Fibroblast of peridontal ligament (primary cell): ENCODE data around the gene PCDHGB2.
"Not testable (repeated sequence)": the region's sequence is repeated elsewhere in the genome, so short reads cannot be mapped to it uniquely, and the experiment has no call there.

Experiments
- DNase-seq: peaks from one replicate; pipeline ENCODE4 v3.0.0-alpha.2; 2010; ENCODE audit errors: extremely low read depth

PCDHGB2 gene

DNA sequence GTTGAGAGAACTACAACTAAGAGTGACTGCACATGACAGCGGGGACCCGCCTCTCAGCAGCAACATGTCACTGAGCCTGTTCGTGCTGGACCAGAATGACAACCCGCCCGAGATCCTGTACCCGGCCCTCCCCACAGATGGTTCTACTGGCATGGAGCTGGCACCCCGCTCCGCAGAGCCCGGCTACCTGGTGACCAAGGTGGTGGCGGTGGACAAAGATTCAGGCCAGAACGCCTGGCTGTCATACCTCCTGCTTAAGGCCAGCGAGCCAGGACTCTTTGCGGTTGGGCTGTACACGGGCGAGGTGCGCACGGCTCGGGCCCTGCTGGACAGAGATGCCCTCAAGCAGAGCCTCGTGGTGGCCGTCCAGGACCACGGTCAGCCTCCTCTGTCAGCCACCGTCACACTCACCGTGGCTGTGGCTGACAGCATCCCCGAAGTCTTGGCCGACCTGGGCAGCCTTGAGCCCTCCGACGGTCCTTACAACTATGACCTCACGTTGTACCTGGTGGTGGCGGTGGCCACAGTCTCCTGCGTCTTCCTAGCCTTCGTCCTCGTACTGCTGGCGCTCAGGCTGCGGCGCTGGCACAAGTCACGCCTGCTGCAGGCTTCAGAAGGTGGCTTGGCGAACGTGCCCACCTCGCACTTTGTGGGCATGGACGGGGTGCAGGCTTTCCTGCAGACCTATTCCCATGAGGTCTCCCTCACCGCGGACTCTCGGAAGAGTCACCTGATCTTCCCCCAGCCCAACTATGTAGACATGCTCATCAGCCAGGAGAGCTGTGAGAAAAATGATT lies 24.9 kb downstream of the PCDHGB2 start:
- DNase-seq: no peak

GRCh38 chr5:141387557-141388311 lies 27.9 kb downstream of the PCDHGB2 start, which contains the start of gene PCDHGB4:
Gene PCDHGB4 (plus strand): TSS chr5:141387698. CDS start chr5:141387885, 187 bp downstream.
- DNase-seq: peak; percentile 60

DNA sequence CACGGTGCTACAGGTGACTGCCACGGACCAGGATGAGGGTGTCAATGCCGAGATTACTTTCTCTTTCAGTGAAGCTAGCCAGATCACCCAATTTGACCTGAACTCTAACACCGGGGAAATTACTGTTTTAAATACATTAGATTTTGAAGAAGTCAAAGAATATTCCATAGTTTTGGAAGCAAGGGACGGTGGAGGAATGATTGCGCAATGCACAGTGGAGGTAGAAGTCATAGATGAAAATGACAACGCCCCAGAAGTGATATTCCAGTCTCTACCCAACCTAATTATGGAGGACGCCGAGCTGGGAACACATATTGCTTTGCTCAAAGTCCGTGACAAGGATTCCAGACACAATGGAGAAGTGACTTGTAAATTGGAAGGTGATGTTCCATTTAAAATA lies 28.9 kb downstream of the PCDHGB2 start:
- DNase-seq: no peak

GRCh38 chr5:141389153-141390042 lies 29.6 kb downstream of the PCDHGB2 start:
- DNase-seq: no peak

GRCh38 chr5:141392429-141393198 lies 32.8 kb downstream of the PCDHGB2 start, which contains the start of gene PCDHGA8:
Gene PCDHGA8 (plus strand): TSS chr5:141392633. CDS start chr5:141392814, 181 bp downstream.
- DNase-seq: no peak

GRCh38 chr5:141393267-141393666 lies 33.5 kb downstream of the PCDHGB2 start:
- DNase-seq: no peak

DNA sequence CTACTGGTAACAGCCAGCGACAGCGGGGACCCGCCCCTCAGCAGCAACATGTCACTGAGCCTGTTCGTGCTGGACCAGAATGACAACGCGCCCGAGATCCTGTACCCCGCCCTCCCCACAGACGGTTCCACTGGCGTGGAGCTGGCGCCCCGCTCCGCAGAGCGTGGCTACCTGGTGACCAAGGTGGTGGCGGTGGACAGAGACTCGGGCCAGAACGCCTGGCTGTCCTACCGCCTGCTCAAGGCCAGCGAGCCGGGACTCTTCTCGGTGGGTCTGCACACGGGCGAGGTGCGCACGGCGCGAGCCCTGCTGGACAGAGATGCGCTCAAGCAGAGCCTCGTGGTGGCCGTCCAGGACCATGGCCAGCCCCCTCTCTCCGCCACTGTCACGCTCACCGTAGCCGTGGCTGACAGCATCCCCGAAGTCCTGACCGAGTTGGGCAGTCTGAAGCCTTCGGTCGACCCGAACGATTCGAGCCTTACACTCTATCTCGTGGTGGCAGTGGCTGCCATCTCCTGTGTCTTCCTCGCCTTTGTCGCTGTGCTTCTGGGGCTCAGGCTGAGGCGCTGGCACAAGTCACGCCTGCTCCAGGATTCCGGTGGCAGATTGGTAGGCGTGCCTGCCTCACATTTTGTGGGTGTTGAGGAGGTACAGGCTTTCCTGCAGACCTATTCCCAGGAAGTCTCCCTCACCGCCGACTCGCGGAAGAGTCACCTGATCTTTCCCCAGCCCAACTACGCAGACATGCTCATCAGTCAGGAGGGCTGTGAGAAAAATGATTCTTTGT lies 34.8 kb downstream of the PCDHGB2 start:
- DNase-seq: not testable (repeated sequence)

GRCh38 chr5:141397756-141398551 lies 38.2 kb downstream of the PCDHGB2 start, which contains the start of gene PCDHGB5:
Gene PCDHGB5 (plus strand): TSS chr5:141397947. CDS start chr5:141398128, 181 bp downstream.
- DNase-seq: peak; percentile 39

DNA sequence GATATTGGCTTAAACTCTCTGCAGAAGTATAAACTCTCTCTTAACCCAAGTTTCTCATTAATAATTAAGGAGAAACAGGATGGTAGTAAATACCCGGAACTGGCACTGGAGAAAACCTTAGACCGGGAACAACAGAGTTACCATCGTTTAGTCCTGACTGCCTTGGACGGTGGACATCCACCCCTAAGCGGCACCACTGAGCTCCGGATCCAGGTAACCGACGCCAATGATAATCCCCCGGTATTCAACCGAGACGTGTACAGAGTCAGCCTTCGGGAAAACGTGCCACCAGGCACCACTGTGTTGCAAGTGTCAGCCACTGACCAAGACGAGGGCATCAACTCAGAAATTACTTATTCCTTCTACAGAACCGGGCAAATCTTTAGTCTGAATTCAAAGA lies 38.8 kb downstream of the PCDHGB2 start:
- no peak for DNase-seq

GRCh38 chr5:141399555-141400258 lies 39.9 kb downstream of the PCDHGB2 start:
- DNase-seq: no peak

GRCh38 chr5:141402553-141403243 lies 42.9 kb downstream of the PCDHGB2 start, which contains the start of gene PCDHGA9:
Gene PCDHGA9 (plus strand): TSS chr5:141402778. CDS start chr5:141402953, 175 bp downstream.
- peak; percentile 41 for DNase-seq

GRCh38 chr5:141403387-141403786 lies 43.6 kb downstream of the PCDHGB2 start:
- DNase-seq: no peak

DNA sequence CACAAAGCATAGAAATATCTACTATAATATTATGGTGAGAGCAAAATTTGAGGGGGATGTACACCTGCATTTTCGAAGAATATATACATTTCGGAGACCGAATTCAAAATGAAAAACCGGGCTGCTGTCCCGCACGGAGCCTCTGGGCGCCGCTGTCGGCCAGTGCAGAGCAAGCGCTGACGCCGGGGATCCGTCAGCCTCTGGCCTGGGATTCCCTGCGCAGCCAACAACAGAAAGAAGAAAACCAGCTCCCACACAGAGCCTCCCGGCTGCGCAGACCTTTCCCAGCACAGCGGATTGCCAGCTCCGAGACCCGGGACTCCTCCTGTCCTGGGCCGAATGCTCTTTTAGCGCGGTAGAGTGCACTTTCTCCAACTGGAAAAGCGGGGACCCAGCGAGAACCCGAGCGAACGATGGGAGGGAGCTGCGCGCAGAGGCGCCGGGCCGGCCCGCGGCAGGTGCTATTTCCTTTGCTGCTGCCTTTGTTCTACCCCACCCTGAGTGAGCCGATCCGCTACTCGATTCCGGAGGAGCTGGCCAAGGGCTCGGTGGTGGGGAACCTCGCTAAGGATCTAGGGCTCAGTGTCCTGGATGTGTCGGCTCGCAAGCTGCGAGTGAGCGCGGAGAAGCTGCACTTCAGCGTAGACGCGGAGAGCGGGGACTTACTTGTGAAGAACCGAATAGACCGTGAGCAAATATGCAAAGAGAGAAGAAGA lies 48.2 kb downstream of the PCDHGB2 start, which contains the start of gene PCDHGB6:
PCDHGB6 (plus strand) TSS at position 232 of the 716 bp plus-strand sequence; CDS start at position 414, 182 bp downstream.
- peak; percentile 34 for DNase-seq

- DNase-seq: no peak
These were observed 50.0 kb downstream of the PCDHGB2 start for GRCh38 chr5:141409598-141410306.

GRCh38 chr5:141411575-141411974 lies 51.8 kb downstream of the PCDHGB2 start:
- DNase-seq: no peak
